GM18861 (cell line): ENCODE results near the gene TTYH2.

ENCODE experiments used
- ATAC-seq: cut with Tn5 transposase; IDR thresholded peaks from one replicate; pipeline ENCODE4 v1.9.1; 2021; ENCODE audit not compliant: unreplicated experiment

The TTYH2 gene

GRCh38 chr17:74282587-74283370 lies 69.4 kb downstream of the TTYH2 start:
- ATAC-seq = no peak

GRCh38 chr17:74283371-74283673 lies 70.0 kb downstream of the TTYH2 start:
- ATAC-seq = no peak

GRCh38 chr17:74287031-74287602 lies 73.7 kb downstream of the TTYH2 start:
- no peak for ATAC-seq

GRCh38 chr17:74288785-74289184 lies 75.4 kb downstream of the TTYH2 start:
- ATAC-seq = no peak

GRCh38 chr17:74289688-74290087 lies 76.3 kb downstream of the TTYH2 start:
- no peak for ATAC-seq

GRCh38 chr17:74290340-74290739 lies 77.0 kb downstream of the TTYH2 start:
- no peak for ATAC-seq

- no peak for ATAC-seq
Observed at GRCh38 chr17:74292495-74292894, 79.1 kb downstream of the TTYH2 start.

GRCh38 chr17:74295625-74296547 lies 82.5 kb downstream of the TTYH2 start:
- ATAC-seq = no peak

- ATAC-seq = no peak
Observed at GRCh38 chr17:74296548-74296936, 83.2 kb downstream of the TTYH2 start.

- no peak for ATAC-seq
Observed at GRCh38 chr17:74297941-74298340, 84.6 kb downstream of the TTYH2 start.

GRCh38 chr17:74298778-74299177 lies 85.4 kb downstream of the TTYH2 start:
- ATAC-seq = no peak

GRCh38 chr17:74299226-74300009 lies 86.0 kb downstream of the TTYH2 start:
- no peak for ATAC-seq

GRCh38 chr17:74303305-74303704 lies 89.9 kb downstream of the TTYH2 start:
- no peak for ATAC-seq

- no peak for ATAC-seq
Observed at GRCh38 chr17:74304184-74304583, 90.8 kb downstream of the TTYH2 start.

- no peak for ATAC-seq
Observed at GRCh38 chr17:74305865-74306654, 92.7 kb downstream of the TTYH2 start.

GRCh38 chr17:74307984-74308773 lies 94.8 kb downstream of the TTYH2 start:
- ATAC-seq = no peak

- ATAC-seq = no peak
Observed at GRCh38 chr17:74309902-74310301, 96.5 kb downstream of the TTYH2 start.
